GM12865 (cell line): ENCODE measurements around the gene CBFA2T3.

Experiments
- DNase-seq: peaks from one replicate; pipeline ENCODE4 v3.0.0; 2010; ENCODE audit warnings: low read depth
- H3K4me3 ChIP-seq: 2 replicates; pipeline ENCODE4 v1.5.1; 2011; ENCODE audit warnings: mild to moderate bottlenecking, low read depth, low read length, control low read depth
- CTCF ChIP-seq: IDR thresholded peaks from 2 replicates; pipeline ENCODE4 v1.5.1; 2011; ENCODE audit warnings: low read length, control low read depth, low read depth, inconsistent platforms; ENCODE audit not compliant: insufficient read depth; ENCODE audit errors: missing control alignments

Gene CBFA2T3

GRCh38 chr16:88856828-88857727 is 119.9 kb downstream of the CBFA2T3 start, which contains the start of the genes GALNS and TRAPPC2L:
Gene GALNS (minus strand): TSS chr16:88856947. CDS start chr16:88856877, 70 bp downstream.
Gene TRAPPC2L (plus strand): TSS chr16:88857127. CDS start chr16:88857151, 24 bp downstream.
- peak within 1 kb of the TSS; percentile 99 for H3K4me3 ChIP-seq
- TF ChIP-seq CTCF, result no peak

GRCh38 chr16:88856122-88856827 is 120.7 kb downstream of the CBFA2T3 start:
- peak overlapping the region; percentile 62 for H3K4me3 ChIP-seq
- DNase-seq, result no peak
- TF ChIP-seq CTCF, result no peak

More at GRCh38 chr16:88856828-88857727, 119.9 kb downstream of the CBFA2T3 start, which contains the start of the genes GALNS and TRAPPC2L:
- peak; percentile 98 for DNase-seq

- TF ChIP-seq CTCF, result no peak
- DNase-seq, result no peak
- H3K4me3 ChIP-seq, result peak overlapping the region; percentile 50; the same call in 1 of the 2 replicates
Observed at GRCh38 chr16:88855736-88856121, 121.3 kb downstream of the CBFA2T3 start.

GRCh38 chr16:88855176-88855575 is 121.8 kb downstream of the CBFA2T3 start:
- no peak for TF ChIP-seq CTCF
- no peak for DNase-seq
- H3K4me3 ChIP-seq, result no peak overlapping the region

GRCh38 chr16:88854306-88855111 is 122.5 kb downstream of the CBFA2T3 start:
- H3K4me3 ChIP-seq, result no peak overlapping the region
- no peak for TF ChIP-seq CTCF
- peak; percentile 58 for DNase-seq

- no peak for TF ChIP-seq CTCF
- DNase-seq, result no peak
- H3K4me3 ChIP-seq, result no peak overlapping the region
Observed at GRCh38 chr16:88853325-88853941, 123.6 kb downstream of the CBFA2T3 start.
